GM18909 (cell line): Measurements from ENCODE around the gene OPCML.

Source experiments
- ATAC-seq: cut with Tn5 transposase; IDR thresholded peaks from one replicate; pipeline ENCODE4 v1.9.1; 2021; ENCODE audit warnings: mild to moderate bottlenecking; ENCODE audit not compliant: unreplicated experiment, poor library complexity

The OPCML gene

GRCh38 chr11:132627981-132628380 lies 904.3 kb downstream of the OPCML start:
- no peak for ATAC-seq

- no peak for ATAC-seq
Measured at GRCh38 chr11:132626446-132626845, 905.9 kb downstream of the OPCML start.

- no peak for ATAC-seq
Measured at GRCh38 chr11:132623511-132623910, 908.8 kb downstream of the OPCML start.

GRCh38 chr11:132621976-132622580 lies 910.2 kb downstream of the OPCML start:
- ATAC-seq, result no peak

GRCh38 chr11:132620423-132620822 lies 911.9 kb downstream of the OPCML start:
- no peak for ATAC-seq

- ATAC-seq, result no peak
Measured at GRCh38 chr11:132610791-132611190, 921.5 kb downstream of the OPCML start.

- no peak for ATAC-seq
Measured at GRCh38 chr11:132610216-132610615, 922.1 kb downstream of the OPCML start.

- ATAC-seq, result no peak
Measured at GRCh38 chr11:132607575-132607974, 924.7 kb downstream of the OPCML start.

GRCh38 chr11:132605825-132606570 lies 926.3 kb downstream of the OPCML start:
- no peak for ATAC-seq

- no peak for ATAC-seq
Measured at GRCh38 chr11:132604431-132604830, 927.9 kb downstream of the OPCML start.

GRCh38 chr11:132601875-132602274 lies 930.4 kb downstream of the OPCML start:
- ATAC-seq, result no peak

- no peak for ATAC-seq
Measured at GRCh38 chr11:132595711-132596134, 936.6 kb downstream of the OPCML start.

- no peak for ATAC-seq
Measured at GRCh38 chr11:132595246-132595645, 937.1 kb downstream of the OPCML start.

GRCh38 chr11:132590986-132591385 lies 941.3 kb downstream of the OPCML start:
- no peak for ATAC-seq

- no peak for ATAC-seq
Measured at GRCh38 chr11:132590554-132590953, 941.7 kb downstream of the OPCML start.

GRCh38 chr11:132589791-132590190 lies 942.5 kb downstream of the OPCML start:
- ATAC-seq, result no peak

- no peak for ATAC-seq
Measured at GRCh38 chr11:132588366-132588765, 943.9 kb downstream of the OPCML start.

GRCh38 chr11:132587716-132588115 lies 944.6 kb downstream of the OPCML start:
- no peak for ATAC-seq

- ATAC-seq, result no peak
Measured at GRCh38 chr11:132586801-132587200, 945.5 kb downstream of the OPCML start.

- ATAC-seq, result no peak
Measured at GRCh38 chr11:132579634-132580327, 952.5 kb downstream of the OPCML start.

GRCh38 chr11:132579136-132579535 lies 953.2 kb downstream of the OPCML start:
- no peak for ATAC-seq
